ENCODE measurements around the gene P2RY6. TPM values are rescaled to one million over a fixed set of nuclear protein-coding genes. Genes with fewer than 3 reads are reported as not detected.

The P2RY6 gene
- total and polyA plus RNA-seq, 10 of the 15 experiments (the other 5 are each of a cell fraction or from before 2014, with no cell fraction given): 0.05 to 0.90 (median 0.22) TPM; not detected in 4

DNA sequence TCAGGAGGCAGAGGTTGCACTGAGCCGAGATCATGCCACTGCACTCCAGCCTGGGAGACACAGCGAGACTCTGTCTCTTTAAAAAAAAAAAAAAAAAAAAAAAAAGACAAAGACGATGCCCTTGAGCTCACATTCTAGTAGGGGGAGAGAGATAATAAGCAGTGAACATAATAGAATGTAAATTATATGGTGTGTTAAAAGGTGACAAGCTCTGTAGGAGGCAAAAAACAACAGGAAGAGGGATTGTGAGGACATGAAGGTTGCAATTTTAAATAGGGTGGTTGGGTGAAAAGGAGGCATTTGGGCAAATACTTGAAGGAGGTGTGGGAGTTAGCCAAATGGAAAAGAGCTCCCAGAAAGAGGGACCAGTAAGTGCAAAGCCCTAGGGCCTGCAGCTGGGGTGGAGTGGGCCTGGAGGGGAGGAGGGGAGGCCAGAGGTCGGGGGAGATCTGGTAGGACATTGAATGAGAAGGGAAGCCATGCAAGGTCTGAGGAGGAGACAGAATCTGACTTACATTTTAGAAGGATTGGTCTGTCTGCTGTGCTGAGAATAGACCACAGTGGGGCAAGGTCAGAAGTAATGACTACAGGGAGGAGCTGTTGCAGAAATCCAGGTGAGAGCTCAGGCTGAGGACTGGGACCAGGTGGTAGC, 27.4 kb upstream of the P2RY6 start:
- no peaks in the 10 kb centered on the region for H3K27me3 ChIP-seq (replicated peaks in 1 of 2; ENCODE audit: control insufficient read depth in 2 of 2, insufficient read depth in 2 of 2, low read length in 1 of 2)
- no peak overlapping the region for H3K4me2 ChIP-seq (ENCODE audit: control insufficient read depth, insufficient read depth)
- no TSS peak for BruUV-seq (replicated peaks)
- no peaks in the 10 kb centered on the region for H3K9me3 ChIP-seq (replicated peaks; ENCODE audit: control insufficient read depth, insufficient read depth, low read length)
- no peak overlapping the region for H3K27ac ChIP-seq (ENCODE audit: control insufficient read depth, insufficient read depth)
- intact Hi-C loops (cut with micrococcal nuclease; ENCODE audit: unreplicated experiment): no loop called here
- 80% methylated on average over 2 of the region's 4 CpGs for WGBS (ENCODE audit: insufficient coverage, insufficient replicate concordance, low lambda C conversion rate, missing lambda C conversion rate)
- SMC1A ChIA-PET (ENCODE audit: uncharacterized antibody, unreplicated experiment): interaction anchor here (0.6 to 2.4 kb wide), 10 partner anchors 10 to 91 kb away, joined by 3 to 10 read pairs (median 4); no protein-coding TSS in a partner anchor
- in situ Hi-C loops (cut with MboI): loop anchor here (5.0 kb wide), 1 partner anchor 417 kb away; no protein-coding TSS in a partner anchor
- POLR2A ChIA-PET: interaction anchor here (0.6 to 1.1 kb wide), 6 partner anchors 32 to 1061 kb away, joined by 3 to 10 read pairs (median 4); no protein-coding TSS in a partner anchor
- no peaks in the 10 kb centered on the region for H3K79me2 ChIP-seq (ENCODE audit: control insufficient read depth, insufficient read depth, low read length)
- DNase-seq (ENCODE audit: low read depth, low spot score) (no peak), ATAC-seq (no peak), FAIRE-seq (no peak)
- H2AFZ ChIP-seq (ENCODE audit: control insufficient read depth, low read depth, low read length): no peak overlapping the region
- H3K36me3 ChIP-seq (ENCODE audit: control insufficient read depth in 2 of 2, insufficient read depth in 2 of 2, low read length in 1 of 2): no peaks in the 10 kb centered on the region
- RAD21 ChIA-PET (ENCODE audit: unreplicated experiment): interaction anchor here (0.7 to 1.5 kb wide), 7 partner anchors 8 to 387 kb away, joined by 3 to 7 read pairs (median 3); no protein-coding TSS in a partner anchor
- H3K4me3 ChIP-seq: no peak overlapping the region
- CTCF ChIA-PET: interaction anchor here (0.6 to 8.3 kb wide), 11 partner anchors 9 to 561 kb away, joined by 3 to 96 read pairs (median 4); no protein-coding TSS in a partner anchor
- H3K9ac ChIP-seq (ENCODE audit: control insufficient read depth, insufficient read depth, low read length): no peak overlapping the region
- no peak for TF ChIP-seq JUND (IDR thresholded peaks at IDR 0.05; ENCODE audit: low read depth, low read length)
- TF ChIP-seq NBN (IDR thresholded peaks at IDR 0.05): no peak
- TF ChIP-seq ETV6 (conservative IDR thresholded peaks at IDR 0.05 in 1 of 2, IDR thresholded peaks at IDR 0.05 in 1 of 2; ENCODE audit: borderline replicate concordance in 1 of 2, low read depth in 1 of 2): no peak
- TF ChIP-seq TAF1 (IDR thresholded peaks at IDR 0.05; ENCODE audit: borderline replicate concordance, low read depth, low read length): no peak
- TF ChIP-seq IKZF1 (conservative IDR thresholded peaks at IDR 0.05): no peak
- no peak for TF ChIP-seq MTA2 (IDR thresholded peaks at IDR 0.05; ENCODE audit: low read depth)
- TF ChIP-seq ZSCAN29 (IDR thresholded peaks at IDR 0.05): no peak
- no peak for TF ChIP-seq NFIC (IDR thresholded peaks at IDR 0.05; ENCODE audit: low read depth, low read length)
- no peak for TF ChIP-seq EED (IDR thresholded peaks at IDR 0.05; ENCODE audit: low read depth)
- no peak for TF ChIP-seq MYC (IDR thresholded peaks at IDR 0.05; ENCODE audit: insufficient read depth, insufficient read length, insufficient replicate concordance, low read length, severe bottlenecking)
- no peak for TF ChIP-seq ZNF622 (IDR thresholded peaks at IDR 0.05)
- H4K20me1 ChIP-seq (ENCODE audit: control insufficient read depth, insufficient read depth): no peaks in the 10 kb centered on the region
- H3K4me1 ChIP-seq (ENCODE audit: control insufficient read depth, insufficient read depth, low read length): peaks cover 18% of the 10 kb centered on the region
